ENCODE measurements around the gene ALK.

- TF ChIP-seq EZH2 (IDR thresholded peaks at IDR 0.05; ENCODE audit: borderline replicate concordance, low read depth, low read length, poor library complexity, severe bottlenecking), result no peak
- no peak for TF ChIP-seq CTCF (conservative IDR thresholded peaks at IDR 0.05; ENCODE audit: low read depth, low read length)
Measured at GRCh38 chr2:29917781-29918180, 3.6 kb downstream of the ALK start.

Measured in A673 (cell line).